HG03521 (cell line): ENCODE data around the gene MEX3D.
A peak's percentile ranks its signal among the peaks of the same experiment; 100 is the strongest.

Experiments used
- ATAC-seq: cut with Tn5 transposase; IDR thresholded peaks from one replicate; pipeline ENCODE4 v1.9.1; 2021; ENCODE audit warnings: mild to moderate bottlenecking, moderate library complexity; ENCODE audit not compliant: unreplicated experiment

MEX3D gene

GRCh38 chr19:1574354-1575136 is 6.4 kb upstream of the MEX3D start:
- no peak for ATAC-seq

GRCh38 chr19:1572795-1573194 is 4.7 kb upstream of the MEX3D start:
- ATAC-seq = no peak

GRCh38 chr19:1571358-1571757 is 3.2 kb upstream of the MEX3D start:
- no peak for ATAC-seq

- ATAC-seq = no peak
Observed at GRCh38 chr19:1570836-1571235, 2.7 kb upstream of the MEX3D start.

GRCh38 chr19:1569997-1570396 is 1.9 kb upstream of the MEX3D start:
- no peak for ATAC-seq

GRCh38 chr19:1567848-1568227 is 287 bp downstream of the MEX3D start:
- peak; percentile 8 for ATAC-seq

GRCh38 chr19:1567116-1567847 is 843 bp downstream of the MEX3D start:
- ATAC-seq = no peak

- no peak for ATAC-seq
Observed at GRCh38 chr19:1566392-1567115, 1.6 kb downstream of the MEX3D start.

GRCh38 chr19:1563251-1563650 is 4.9 kb downstream of the MEX3D start:
- no peak for ATAC-seq

GRCh38 chr19:1561236-1561842 is 6.8 kb downstream of the MEX3D start:
- ATAC-seq = no peak

- no peak for ATAC-seq
Observed at GRCh38 chr19:1560286-1560882, 7.7 kb downstream of the MEX3D start.

GRCh38 chr19:1558552-1558951 is 9.6 kb downstream of the MEX3D start:
- no peak for ATAC-seq

GRCh38 chr19:1556390-1557070 is 11.6 kb downstream of the MEX3D start:
- no peak for ATAC-seq

GRCh38 chr19:1555487-1556389 is 12.4 kb downstream of the MEX3D start:
- no peak for ATAC-seq

- ATAC-seq = no peak
Observed at GRCh38 chr19:1554968-1555367, 13.2 kb downstream of the MEX3D start.

- ATAC-seq = no peak
Observed at GRCh38 chr19:1553415-1553814, 14.7 kb downstream of the MEX3D start.

- no peak for ATAC-seq
Observed at GRCh38 chr19:1551068-1552040, 16.8 kb downstream of the MEX3D start.

GRCh38 chr19:1549332-1549945 is 18.7 kb downstream of the MEX3D start:
- no peak for ATAC-seq
